PC-3 (cell line): ENCODE data around the gene SLC10A7. TPM values are rescaled to one million over a fixed set of nuclear protein-coding genes. Genes with fewer than 3 reads are reported as not detected.

Source experiments
- ATAC-seq: fragments of 200-7000 bp; cut with Tn5 transposase; 2 replicates; pipeline ENCODE4 v1.9.1; 2020; ENCODE audit warnings: mild to moderate bottlenecking, moderate library complexity
- BruUV-seq: library from RNA; stranded (reverse); fragments of 400-500 nt; replicated peaks from 2 replicates; lab custom pipeline; 2021; lab: Mats Ljungman, UMichigan
- CTCF ChIA-PET: fragments of 300-600 bp; sonication (Branson Sonifier 250); formaldehyde crosslinking; loops from one replicate; lab custom pipeline; 2022; ENCODE audit warnings: antibody characterized with exemption; lab: Charles Lee
- POLR2A ChIA-PET: fragments of 300-600 bp; sonication (Branson Sonifier 250); formaldehyde crosslinking; loops from one replicate; lab custom pipeline; 2022; ENCODE audit warnings: antibody characterized with exemption; ENCODE audit not compliant: unreplicated experiment; lab: Charles Lee
- DNase-seq: peaks from one replicate; pipeline ENCODE4 v3.0.0-alpha.2; 2015
- H2AFZ ChIP-seq: fragments of 300-600 bp; sonication (generic); 2 replicates; pipeline ENCODE4 v1.6.0; 2016; ENCODE audit warnings: antibody characterized with exemption, low read length
- H3F3A ChIP-seq: fragments of 300-600 bp; sonication (generic); one replicate; pipeline ENCODE4 v1.6.0; 2017; ENCODE audit warnings: antibody characterized with exemption, low read length, control low read depth, mild to moderate bottlenecking; ENCODE audit not compliant: unreplicated experiment
- H3K27ac ChIP-seq: fragments of 300-600 bp; sonication (generic); 2 replicates; pipeline ENCODE4 v1.5.1; 2016; ENCODE audit warnings: mild to moderate bottlenecking, low read length
- H3K27me3 ChIP-seq: fragments of 300-600 bp; sonication (generic); 2 replicates; pipeline ENCODE4 v1.6.1; 2016; ENCODE audit warnings: low read length, mixed read lengths
- H3K36me3 ChIP-seq: fragments of 300-600 bp; sonication (generic); 2 replicates; pipeline ENCODE4 v1.6.1; 2016; ENCODE audit warnings: low read depth, mixed run types, low read length, mixed read lengths
- H3K4me1 ChIP-seq: fragments of 300-600 bp; sonication (generic); 2 replicates; pipeline ENCODE4 v1.5.1; 2016; ENCODE audit warnings: low read length; ENCODE audit not compliant: insufficient read depth
- H3K4me2 ChIP-seq: fragments of 300-600 bp; sonication (generic); 2 replicates; pipeline ENCODE4 v1.6.0; 2016; ENCODE audit warnings: low read length
- H3K4me3 ChIP-seq: fragments of 300-600 bp; sonication (generic); 2 replicates; pipeline ENCODE4 v1.5.1; 2016; ENCODE audit warnings: mild to moderate bottlenecking, low read length, mixed read lengths
- H3K79me2 ChIP-seq: fragments of 300-600 bp; sonication (generic); 2 replicates; pipeline ENCODE4 v1.6.1; 2017; ENCODE audit warnings: low read length, mixed read lengths
- H3K9ac ChIP-seq: fragments of 300-600 bp; sonication (generic); 2 replicates; pipeline ENCODE4 v1.6.0; 2016; ENCODE audit warnings: mild to moderate bottlenecking, low read length
- H3K9me2 ChIP-seq: fragments of 300-600 bp; sonication (generic); replicated peaks from 2 replicates; pipeline ENCODE4 v1.6.1; 2016; ENCODE audit warnings: mixed run types, low read length, mixed read lengths
- H3K9me3 ChIP-seq: fragments of 300-600 bp; sonication (generic); 2 replicates; pipeline ENCODE4 v1.6.1; 2016; ENCODE audit warnings: low read length, mixed read lengths
- H4K20me1 ChIP-seq: fragments of 300-600 bp; sonication (generic); 2 replicates; pipeline ENCODE4 v1.6.1; 2016; ENCODE audit warnings: low read length, mixed read lengths
- CTCF ChIP-seq: fragments of 300-600 bp; sonication (generic); conservative IDR thresholded peaks from 2 replicates; pipeline ENCODE4 v1.5.1; 2017; ENCODE audit warnings: antibody characterized with exemption, low read depth, mild to moderate bottlenecking, low read length
- EZH2 ChIP-seq: fragments of 300-600 bp; sonication (generic); IDR thresholded peaks from one replicate; pipeline ENCODE4 v1.6.1; 2017; ENCODE audit warnings: antibody characterized with exemption, mild to moderate bottlenecking, low read length; ENCODE audit not compliant: unreplicated experiment
- EZH2phosphoT487 ChIP-seq: fragments of 300-600 bp; sonication (generic); IDR thresholded peaks from 2 replicates; pipeline ENCODE4 v1.6.1; 2018; ENCODE audit warnings: mild to moderate bottlenecking, antibody characterized with exemption, low read length, borderline replicate concordance
- intact Hi-C: fragments of 100-400 bp; cut with micrococcal nuclease; formaldehyde crosslinking; loops from 2 replicates; pipeline ENCODE4 v1.9.0; 2023
- total RNA-seq: library from RNA; depleted of rRNA; stranded (reverse); fragments of >200 nt; gene quantifications from 2 replicates; pipeline ENCODE4 v1.2.3, GENCODE V29; 2014

Gene SLC10A7
- total RNA-seq, 1 experiment from 2014 or later, result 9.1 TPM

DNA sequence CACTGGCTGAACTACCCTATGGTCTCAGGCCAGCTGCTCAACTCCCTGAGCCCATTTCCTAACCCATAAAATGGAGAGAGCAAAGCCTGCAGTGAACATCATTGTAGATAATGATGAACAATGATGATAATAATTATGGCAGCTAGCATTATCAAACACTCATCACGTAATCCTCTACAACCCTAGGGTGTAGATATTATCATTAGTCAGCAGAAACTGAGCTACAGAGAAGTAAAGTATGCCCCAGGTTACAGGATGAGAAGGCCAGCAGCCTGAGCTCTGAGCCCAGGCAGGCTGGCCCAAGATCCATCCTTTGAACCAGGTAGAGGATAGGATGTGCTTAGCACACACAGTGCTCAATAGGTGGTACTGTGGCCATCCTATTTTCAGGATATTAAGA lies 264.2 kb downstream of the SLC10A7 start:
- no TSS peak for BruUV-seq
- no peaks in the 10 kb centered on the region for H4K20me1 ChIP-seq
- H3K4me1 ChIP-seq, result peaks cover 7% of the 10 kb centered on the region; the same call in 1 of the 2 replicates
- DNase-seq, result no peak
- H3K9me2 ChIP-seq, result no peaks in the 10 kb centered on the region
- H3K9ac ChIP-seq, result no peak overlapping the region
- no peaks in the 10 kb centered on the region for H3F3A ChIP-seq
- H3K27me3 ChIP-seq, result no peaks in the 10 kb centered on the region
- intact Hi-C loops, result no loop called here
- TF ChIP-seq EZH2phosphoT487 (no peak), EZH2 (no peak), CTCF (no peak)
- H2AFZ ChIP-seq, result no peak overlapping the region
- H3K79me2 ChIP-seq, result no peaks in the 10 kb centered on the region
- H3K27ac ChIP-seq, result no peak overlapping the region
- H3K4me2 ChIP-seq, result no peak overlapping the region
- no peaks in the 10 kb centered on the region for H3K9me3 ChIP-seq
- no peak overlapping the region for H3K4me3 ChIP-seq
- no peak for ATAC-seq
- ChIA-PET CTCF (no interaction called here), POLR2A (no interaction called here)
- no peaks in the 10 kb centered on the region for H3K36me3 ChIP-seq

GRCh38 chr4:146256328-146256727 lies 265.4 kb downstream of the SLC10A7 start:
- no peaks in the 10 kb centered on the region for H3K27me3 ChIP-seq
- no peaks in the 10 kb centered on the region for H3K79me2 ChIP-seq
- no peak for TF ChIP-seq EZH2phosphoT487
- no peak for TF ChIP-seq CTCF
- TF ChIP-seq EZH2, result no peak
- no TSS peak for BruUV-seq
- intact Hi-C loops, result no loop called here
- no peak for ATAC-seq
- ChIA-PET POLR2A (no interaction called here), CTCF (no interaction called here)
- peaks cover 7% of the 10 kb centered on the region; the same call in 1 of the 2 replicates for H3K4me1 ChIP-seq
- H3K9me2 ChIP-seq, result no peaks in the 10 kb centered on the region
- no peak overlapping the region for H2AFZ ChIP-seq
- no peak for DNase-seq
- H3K9me3 ChIP-seq, result no peaks in the 10 kb centered on the region
- H3K4me2 ChIP-seq, result no peak overlapping the region
- no peak overlapping the region for H3K4me3 ChIP-seq
- H3K27ac ChIP-seq, result no peak overlapping the region
- no peaks in the 10 kb centered on the region for H4K20me1 ChIP-seq
- no peaks in the 10 kb centered on the region for H3F3A ChIP-seq
- no peak overlapping the region for H3K9ac ChIP-seq
- H3K36me3 ChIP-seq, result no peaks in the 10 kb centered on the region

- Histone ChIP-seq H3K4me1 (peaks cover 7% of the 10 kb centered on the region; the same call in 1 of the 2 replicates), H3F3A (no peaks in the 10 kb centered on the region), H3K27me3 (no peaks in the 10 kb centered on the region), H2AFZ (no peak overlapping the region), H3K9ac (no peak overlapping the region), H3K9me2 (no peaks in the 10 kb centered on the region), H3K36me3 (no peaks in the 10 kb centered on the region), H3K9me3 (no peaks in the 10 kb centered on the region), H4K20me1 (no peaks in the 10 kb centered on the region), H3K27ac (no peak overlapping the region), H3K4me3 (no peak overlapping the region), H3K79me2 (no peaks in the 10 kb centered on the region), H3K4me2 (no peak overlapping the region)
- ChIA-PET POLR2A (no interaction called here), CTCF (no interaction called here)
- TF ChIP-seq EZH2phosphoT487, result no peak
- no peak for TF ChIP-seq EZH2
- TF ChIP-seq CTCF, result no peak
- BruUV-seq, result no TSS peak
- DNase-seq (peak; percentile 32), ATAC-seq (peak; percentile 22; the same call in 1 of the 2 replicates)
- intact Hi-C loops, result no loop called here
These were observed 265.9 kb downstream of the SLC10A7 start for GRCh38 chr4:146255874-146256273.
